ENCODE data around the gene COL6A3.

GRCh38 chr2:237304763-237305514, 109.0 kb downstream of the COL6A3 start:
- peak; percentile 66 for TF ChIP-seq TEAD4 (IDR thresholded peaks at IDR 0.05)
- TF ChIP-seq CEBPB (IDR thresholded peaks at IDR 0.05): no peak
- peak; percentile 25; the same call in 1 of the 2 replicates for TF ChIP-seq EP300 (IDR thresholded peaks at IDR 0.05; ENCODE audit: borderline replicate concordance)

Measured in Ishikawa (cell line).